Measurements from ENCODE around the gene EIF2B2. TPM values are rescaled to one million over a fixed set of nuclear protein-coding genes. Genes with fewer than 3 reads are reported as not detected.

Gene EIF2B2
- 49.9 and 70.7 TPM in 2 replicates for total RNA-seq

GRCh38 chr14:75002392-75003249 is at the start of gene EIF2B2:
EIF2B2 (plus strand) TSS chr14:75002921; CDS start chr14:75002991, 70 bp downstream.

GRCh38 chr14:74955229-74956026 is 47.3 kb upstream of the EIF2B2 start, which contains the start of gene PGF:
PGF (minus strand) TSS chr14:74955597; CDS start chr14:74955242, 355 bp downstream.

GRCh38 chr14:75050852-75051555 is 48.3 kb downstream of the EIF2B2 start, which contains the start of gene MLH3:
MLH3 (minus strand) TSS chr14:75051467; CDS start chr14:75049655, 1,812 bp downstream.

Other genes with a start within 250 kb of the EIF2B2 start
- 15.9 and 20.0 TPM in 2 replicates for gene YLPM1, start 239.6 kb upstream of the EIF2B2 start, total RNA-seq
- not detected in 2 replicates for gene PROX2, start 126.8 kb upstream of the EIF2B2 start, total RNA-seq
- gene DLST, start 121.0 kb upstream of the EIF2B2 start, total RNA-seq = 72.1 and 83.6 TPM in 2 replicates
- gene RPS6KL1, start 79.7 kb upstream of the EIF2B2 start, total RNA-seq = 1.1 and 2.6 TPM in 2 replicates
- gene PGF, start 47.3 kb upstream of the EIF2B2 start, total RNA-seq = 1.2 and 1.6 TPM in 2 replicates
- gene MLH3, start 48.5 kb downstream of the EIF2B2 start, total RNA-seq = 15.6 and 19.5 TPM in 2 replicates
- 27.1 and 29.1 TPM in 2 replicates for gene ACYP1, start 61.1 kb downstream of the EIF2B2 start, total RNA-seq
- gene ZC2HC1C, start 66.7 kb downstream of the EIF2B2 start, total RNA-seq = 0.71 and 2.0 TPM in 2 replicates
- 30.8 and 32.0 TPM in 2 replicates for gene NEK9, start 124.1 kb downstream of the EIF2B2 start, total RNA-seq
- 288 and 334 TPM in 2 replicates for gene TMED10, start 173.7 kb downstream of the EIF2B2 start, total RNA-seq